Neuron (in vitro differentiated cells): ENCODE measurements around the gene CDH4.

Experiments used
- H2AFZ ChIP-seq: one replicate; pipeline ENCODE4 v1.6.1; 2013; ENCODE audit warnings: low read depth, mild to moderate bottlenecking, inconsistent platforms, low read length, moderate library complexity
- H3K27me3 ChIP-seq: one replicate; pipeline ENCODE4 v1.6.1; 2013; ENCODE audit warnings: low read length; ENCODE audit not compliant: insufficient read depth
- H3K36me3 ChIP-seq: one replicate; pipeline ENCODE4 v1.6.1; 2013; ENCODE audit warnings: low read length; ENCODE audit not compliant: insufficient read depth
- H3K4me1 ChIP-seq: one replicate; pipeline ENCODE4 v1.6.1; 2013; ENCODE audit warnings: low read length; ENCODE audit not compliant: insufficient read depth
- H3K4me3 ChIP-seq: 2 replicates; pipeline ENCODE4 v1.5.1; 2013; ENCODE audit warnings: mild to moderate bottlenecking, low read length, moderate library complexity
- H3K9me3 ChIP-seq: one replicate; pipeline ENCODE4 v1.6.1; 2013; ENCODE audit warnings: low read length

Gene CDH4

DNA sequence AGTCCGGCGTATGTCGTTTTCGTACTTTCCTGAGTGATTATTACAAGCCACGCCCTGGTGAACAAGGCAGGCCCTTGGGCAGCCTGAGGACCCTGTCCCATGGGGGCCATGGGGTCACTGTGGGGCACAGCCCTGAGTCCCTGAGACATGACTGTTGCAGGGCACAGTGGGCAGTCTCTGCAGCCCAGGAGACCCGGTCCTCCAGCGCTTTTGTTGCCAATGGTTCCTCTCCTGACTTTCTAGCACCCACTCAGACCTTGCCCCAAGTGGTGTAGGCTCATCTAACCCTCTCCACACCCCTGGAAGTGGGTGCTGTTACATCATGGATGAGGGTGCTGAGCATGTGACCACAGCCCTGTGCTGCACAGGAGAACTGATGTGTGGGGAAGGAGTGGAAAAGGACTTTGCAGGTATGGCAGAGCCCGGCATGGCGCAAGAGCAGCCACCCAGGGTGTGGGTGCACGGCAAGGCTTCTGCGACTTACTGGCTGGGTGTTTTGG, 494.1 kb downstream of the CDH4 start:
- Histone ChIP-seq H3K9me3 (peaks cover 6% of the 10 kb centered on the region), H3K27me3 (no peaks in the 10 kb centered on the region), H2AFZ (no peak overlapping the region), H3K36me3 (no peaks in the 10 kb centered on the region), H3K4me3 (no peak overlapping the region), H3K4me1 (no peaks in the 10 kb centered on the region)

DNA sequence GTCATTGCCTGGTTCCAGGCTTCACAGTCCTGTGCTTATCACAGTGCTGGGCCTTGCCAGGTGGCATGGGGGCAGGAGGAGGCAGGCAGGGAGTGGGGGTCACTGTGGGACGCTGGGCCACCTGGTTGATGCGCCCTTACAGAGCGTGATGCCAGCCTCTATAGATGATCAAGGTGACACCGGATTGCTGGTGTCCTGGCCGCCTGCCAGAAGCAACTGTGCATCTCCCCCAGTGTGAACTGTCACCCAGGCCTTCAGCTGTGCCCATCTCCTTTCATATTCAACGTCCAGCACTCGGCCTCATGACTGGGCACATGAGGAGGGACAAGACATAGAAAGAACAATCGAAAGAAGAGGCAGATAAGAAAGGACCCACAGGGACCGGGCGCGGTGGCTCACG, 494.7 kb downstream of the CDH4 start:
- H3K4me3 ChIP-seq = no peak overlapping the region
- no peaks in the 10 kb centered on the region for H3K27me3 ChIP-seq
- H3K9me3 ChIP-seq = peaks cover 6% of the 10 kb centered on the region
- H2AFZ ChIP-seq = no peak overlapping the region
- H3K36me3 ChIP-seq = no peaks in the 10 kb centered on the region
- no peaks in the 10 kb centered on the region for H3K4me1 ChIP-seq

DNA sequence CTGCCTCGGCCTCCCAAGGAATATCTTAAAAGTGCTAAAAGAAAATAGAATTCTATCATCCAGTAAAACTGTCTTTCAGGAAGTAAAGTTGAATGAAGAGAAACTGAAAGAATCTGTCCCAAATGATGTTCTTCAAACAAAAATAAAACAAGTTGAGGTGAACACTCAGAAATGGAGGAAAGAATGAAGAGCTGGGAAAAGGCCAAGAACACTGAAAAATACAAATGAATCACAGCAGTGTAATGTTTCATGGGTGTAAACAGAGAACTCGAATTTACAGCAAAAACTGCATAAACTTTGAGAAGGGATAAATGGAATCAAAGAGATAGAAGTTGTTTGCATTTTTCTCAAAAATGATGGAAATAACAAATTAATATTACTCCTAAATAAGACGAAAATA, 496.3 kb downstream of the CDH4 start:
- peaks cover 6% of the 10 kb centered on the region for H3K9me3 ChIP-seq
- H3K36me3 ChIP-seq = no peaks in the 10 kb centered on the region
- no peak overlapping the region for H3K4me3 ChIP-seq
- H2AFZ ChIP-seq = no peak overlapping the region
- H3K4me1 ChIP-seq = peaks cover 5% of the 10 kb centered on the region
- no peaks in the 10 kb centered on the region for H3K27me3 ChIP-seq

DNA sequence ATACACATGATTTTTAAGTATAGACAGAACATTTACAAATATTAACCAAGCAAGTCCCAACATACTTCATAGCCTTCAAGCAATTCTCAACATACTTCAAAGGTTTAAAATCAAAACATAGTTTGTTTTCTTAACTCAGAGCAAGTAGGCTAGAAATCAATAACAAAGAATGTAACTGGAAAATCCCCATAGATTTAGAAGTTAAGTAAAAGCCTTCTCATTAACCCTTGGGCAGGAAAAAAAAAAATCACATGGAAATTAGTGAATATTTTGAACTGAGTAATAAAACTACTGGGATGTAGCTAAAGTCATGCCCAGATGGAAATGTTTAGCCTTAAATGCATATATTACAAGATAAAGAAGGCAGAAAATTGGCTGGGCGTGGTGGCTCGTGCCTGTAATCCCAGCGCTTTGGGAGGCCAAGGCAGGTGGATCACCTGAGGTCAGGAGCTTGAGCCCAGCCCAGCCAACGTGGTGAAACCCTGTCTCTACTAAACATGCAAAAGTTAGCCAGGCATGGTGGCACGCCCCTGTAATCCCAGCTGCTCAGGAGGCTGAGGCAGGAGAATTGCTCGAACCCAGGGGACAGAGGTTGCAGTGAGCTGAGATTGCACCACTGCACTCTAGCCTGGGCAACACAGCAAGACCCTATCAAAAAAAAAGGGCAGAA, 497.5 kb downstream of the CDH4 start:
- Histone ChIP-seq H3K27me3 (no peaks in the 10 kb centered on the region), H2AFZ (no peak overlapping the region), H3K9me3 (peaks cover 6% of the 10 kb centered on the region), H3K4me1 (peaks cover 10% of the 10 kb centered on the region), H3K36me3 (no peaks in the 10 kb centered on the region), H3K4me3 (no peak overlapping the region)

DNA sequence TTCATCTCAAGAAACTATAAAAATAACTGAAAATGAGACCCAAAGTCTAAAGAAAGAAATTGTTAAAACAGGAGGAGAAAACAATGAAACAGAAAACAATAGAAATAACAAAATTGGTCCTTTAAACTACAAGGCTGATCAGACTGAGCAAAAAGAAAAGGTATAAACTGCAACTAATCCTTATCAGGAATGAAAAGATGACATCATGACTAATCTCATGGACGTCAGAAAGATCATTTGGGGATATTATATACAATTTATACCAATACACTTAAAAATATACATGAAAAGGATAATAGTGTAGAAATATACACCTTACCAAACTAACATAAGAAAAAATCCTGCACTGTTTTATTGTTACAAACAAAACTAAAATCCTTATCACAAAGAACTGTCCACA, 498.0 kb downstream of the CDH4 start:
- peaks cover 3% of the 10 kb centered on the region for H3K9me3 ChIP-seq
- no peaks in the 10 kb centered on the region for H3K36me3 ChIP-seq
- peaks cover 10% of the 10 kb centered on the region for H3K4me1 ChIP-seq
- no peaks in the 10 kb centered on the region for H3K27me3 ChIP-seq
- H3K4me3 ChIP-seq = no peak overlapping the region
- no peak overlapping the region for H2AFZ ChIP-seq

DNA sequence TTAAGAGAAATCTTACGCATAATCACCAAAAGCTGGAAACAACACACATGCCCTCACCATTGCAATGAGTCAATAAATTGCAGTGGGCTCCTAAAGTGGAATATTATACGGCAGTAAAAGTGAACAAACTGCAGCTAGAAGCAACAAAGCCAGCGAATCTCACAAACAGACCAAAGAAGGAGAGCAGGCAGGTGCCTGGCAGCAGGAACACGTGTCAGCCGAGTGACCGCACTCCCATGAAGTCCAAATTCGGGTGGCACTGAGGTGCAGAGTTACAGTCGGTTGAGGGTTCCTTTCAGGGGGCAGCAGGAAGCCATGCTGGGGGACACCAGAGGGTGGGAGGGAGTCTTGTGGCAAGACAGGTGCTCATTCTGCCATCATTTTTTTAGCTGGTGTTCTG, 500.5 kb downstream of the CDH4 start:
- peaks cover 10% of the 10 kb centered on the region for H3K4me1 ChIP-seq
- H3K4me3 ChIP-seq = no peak overlapping the region
- no peaks in the 10 kb centered on the region for H3K36me3 ChIP-seq
- no peaks in the 10 kb centered on the region for H3K27me3 ChIP-seq
- H3K9me3 ChIP-seq = no peaks in the 10 kb centered on the region
- no peak overlapping the region for H2AFZ ChIP-seq

DNA sequence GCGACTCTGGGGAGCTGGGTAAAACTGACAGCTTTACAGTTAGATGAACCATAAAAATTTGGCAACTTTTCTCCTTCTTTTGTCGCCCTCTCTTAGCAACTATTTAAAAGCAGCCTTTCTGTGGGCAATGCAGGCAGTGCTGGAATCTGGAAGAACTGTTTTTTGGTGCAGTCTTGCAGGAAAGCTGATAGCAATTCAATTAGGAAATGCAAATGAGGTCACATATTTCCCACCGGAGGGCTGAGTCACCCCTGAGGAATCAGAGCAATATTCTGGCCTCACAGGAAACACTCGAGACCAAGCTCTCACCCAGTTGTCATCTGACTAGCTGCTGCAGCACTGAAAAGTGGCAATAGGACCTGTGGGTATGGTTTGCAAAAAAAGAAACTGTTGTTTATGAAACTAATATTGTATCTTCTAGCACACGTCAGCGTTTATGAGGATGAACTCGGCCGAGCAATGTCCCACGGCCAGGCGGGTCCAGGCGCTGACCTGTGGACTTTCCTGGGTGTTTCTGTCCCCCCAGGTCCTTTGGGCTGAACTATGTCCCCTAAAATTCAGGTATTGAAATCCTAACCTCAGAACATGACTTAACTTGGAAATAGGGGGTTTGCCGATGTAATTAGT, 501.4 kb downstream of the CDH4 start:
- no peak overlapping the region for H3K4me3 ChIP-seq
- no peaks in the 10 kb centered on the region for H3K36me3 ChIP-seq

DNA sequence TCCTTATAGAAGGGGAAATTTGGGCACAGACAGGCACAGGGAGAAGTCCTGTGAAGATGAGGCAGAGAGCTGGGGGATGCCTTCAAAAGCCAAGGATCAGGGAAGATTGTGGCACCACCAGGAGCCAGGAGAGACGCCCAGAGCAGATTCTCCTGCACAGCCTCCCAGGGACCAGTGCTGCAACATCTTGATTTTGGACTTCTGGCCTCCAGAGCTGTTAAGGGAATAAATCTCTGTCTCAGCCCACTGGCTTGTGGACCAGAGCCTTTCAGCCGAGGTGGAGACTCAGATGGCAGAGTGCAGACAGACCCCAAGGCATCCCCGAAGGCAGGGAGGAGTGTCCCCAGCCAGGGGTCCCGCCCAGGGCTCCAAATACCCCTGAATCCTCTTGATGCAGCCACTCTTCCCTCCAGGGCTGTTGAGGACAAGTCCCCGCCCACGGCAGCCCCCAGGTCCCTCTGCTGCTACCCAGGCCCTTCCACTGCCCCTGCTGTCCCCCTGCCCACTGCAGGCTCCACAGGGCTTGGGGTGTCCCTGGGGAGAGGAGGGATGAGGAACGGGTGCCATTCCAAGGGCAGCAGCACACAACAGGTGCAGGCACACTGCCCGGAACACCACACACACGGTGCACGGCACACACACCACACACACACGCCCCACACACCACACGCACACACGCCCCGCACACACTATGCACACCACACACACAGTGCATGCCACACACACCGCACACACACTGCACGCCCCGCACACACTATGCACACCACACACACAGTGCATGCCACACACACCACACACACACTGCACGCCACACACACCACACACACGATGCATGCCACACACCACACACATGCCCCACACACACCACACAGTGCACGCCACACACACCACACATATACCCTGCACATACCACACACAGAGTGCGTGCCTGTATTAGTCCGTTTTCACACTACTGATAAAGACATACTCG, 502.2 kb downstream of the CDH4 start:
- no peak overlapping the region for H3K4me3 ChIP-seq
- no peak overlapping the region for H2AFZ ChIP-seq
- no peaks in the 10 kb centered on the region for H3K9me3 ChIP-seq
- peaks cover 10% of the 10 kb centered on the region for H3K4me1 ChIP-seq
- H3K27me3 ChIP-seq = no peaks in the 10 kb centered on the region
- H3K36me3 ChIP-seq = no peaks in the 10 kb centered on the region

More for the DNA sequence above, 501.4 kb downstream of the CDH4 start:
- H3K27me3 ChIP-seq = no peaks in the 10 kb centered on the region
- H3K9me3 ChIP-seq = no peaks in the 10 kb centered on the region
- peaks cover 10% of the 10 kb centered on the region for H3K4me1 ChIP-seq
- H2AFZ ChIP-seq = no peak overlapping the region

DNA sequence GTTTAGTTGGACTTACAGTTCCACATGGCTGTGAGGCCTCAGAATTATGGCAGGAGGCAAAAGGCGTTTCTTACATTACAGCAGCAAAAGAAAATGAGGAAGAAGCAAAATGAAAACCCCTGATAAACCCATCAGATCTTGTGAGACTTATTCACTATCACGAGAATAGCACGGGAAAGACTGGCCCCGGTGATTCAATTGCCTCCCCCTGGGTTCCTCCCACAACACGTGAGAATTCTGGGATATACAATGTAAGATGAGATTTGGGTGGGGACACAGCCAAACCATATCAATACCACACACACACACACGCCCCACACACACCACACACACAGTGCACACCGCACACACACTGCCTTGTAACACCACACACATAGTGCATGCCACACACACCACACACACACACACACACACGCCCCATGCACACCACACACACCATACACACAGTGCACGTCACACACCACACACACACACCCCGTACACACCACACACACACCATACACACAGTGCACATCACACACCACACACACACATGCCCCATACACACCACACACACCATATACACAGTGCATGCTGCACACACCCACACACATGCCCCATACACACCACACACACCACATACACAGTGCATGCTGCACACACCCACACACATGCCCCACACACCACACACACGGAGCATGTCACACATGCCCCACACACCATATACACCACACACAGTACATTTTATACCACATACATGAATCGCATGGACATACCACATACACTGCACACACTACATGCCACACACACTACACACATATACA, 503.1 kb downstream of the CDH4 start:
- Histone ChIP-seq H3K4me1 (peaks cover 11% of the 10 kb centered on the region), H3K4me3 (no peak overlapping the region), H2AFZ (no peak overlapping the region), H3K9me3 (no peaks in the 10 kb centered on the region), H3K36me3 (no peaks in the 10 kb centered on the region), H3K27me3 (no peaks in the 10 kb centered on the region)

DNA sequence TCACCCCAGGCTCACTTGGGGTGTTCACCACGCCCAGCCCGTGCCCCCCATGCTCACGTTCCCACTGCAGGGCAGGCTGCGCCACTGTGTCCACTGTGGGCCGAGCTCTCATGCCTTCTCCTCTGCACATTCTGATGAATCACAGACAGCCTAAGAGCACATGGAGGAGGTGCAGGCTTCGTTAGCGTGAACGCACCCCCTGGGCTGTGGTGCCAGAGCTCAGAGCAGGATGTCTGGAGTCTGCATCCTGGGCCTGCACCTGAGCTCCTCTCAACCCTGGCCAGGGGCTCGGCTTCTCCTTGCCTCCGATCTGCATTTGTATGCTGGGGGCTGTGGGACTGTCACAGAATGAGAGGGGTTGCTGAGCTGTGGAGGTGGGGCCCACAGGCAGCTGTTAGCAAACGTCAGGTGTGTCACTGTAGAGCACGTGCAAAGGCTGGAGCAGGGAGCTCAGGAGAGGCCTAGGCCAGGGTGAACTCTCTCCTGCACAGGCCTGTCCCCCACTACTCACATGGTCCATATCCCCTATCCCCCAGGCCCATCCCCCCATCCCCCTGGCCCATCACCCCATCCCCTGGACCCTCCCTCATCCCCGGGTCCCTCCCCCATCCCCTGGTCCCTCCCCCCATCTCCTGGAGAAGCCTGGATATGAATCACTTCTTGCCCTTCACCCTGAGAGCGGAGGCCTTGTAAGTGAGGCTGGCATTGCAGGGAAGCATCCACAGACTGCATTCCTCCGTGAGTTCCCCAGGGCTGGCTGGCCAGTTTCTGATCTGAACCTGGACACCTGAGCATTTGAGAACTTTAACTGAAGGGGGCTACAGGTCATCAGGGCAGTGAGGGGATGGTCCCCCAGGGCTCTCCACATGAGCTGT, 504.1 kb downstream of the CDH4 start:
- Histone ChIP-seq H2AFZ (no peak overlapping the region), H3K9me3 (no peaks in the 10 kb centered on the region), H3K27me3 (no peaks in the 10 kb centered on the region), H3K4me3 (no peak overlapping the region), H3K4me1 (peaks cover 20% of the 10 kb centered on the region), H3K36me3 (no peaks in the 10 kb centered on the region)

DNA sequence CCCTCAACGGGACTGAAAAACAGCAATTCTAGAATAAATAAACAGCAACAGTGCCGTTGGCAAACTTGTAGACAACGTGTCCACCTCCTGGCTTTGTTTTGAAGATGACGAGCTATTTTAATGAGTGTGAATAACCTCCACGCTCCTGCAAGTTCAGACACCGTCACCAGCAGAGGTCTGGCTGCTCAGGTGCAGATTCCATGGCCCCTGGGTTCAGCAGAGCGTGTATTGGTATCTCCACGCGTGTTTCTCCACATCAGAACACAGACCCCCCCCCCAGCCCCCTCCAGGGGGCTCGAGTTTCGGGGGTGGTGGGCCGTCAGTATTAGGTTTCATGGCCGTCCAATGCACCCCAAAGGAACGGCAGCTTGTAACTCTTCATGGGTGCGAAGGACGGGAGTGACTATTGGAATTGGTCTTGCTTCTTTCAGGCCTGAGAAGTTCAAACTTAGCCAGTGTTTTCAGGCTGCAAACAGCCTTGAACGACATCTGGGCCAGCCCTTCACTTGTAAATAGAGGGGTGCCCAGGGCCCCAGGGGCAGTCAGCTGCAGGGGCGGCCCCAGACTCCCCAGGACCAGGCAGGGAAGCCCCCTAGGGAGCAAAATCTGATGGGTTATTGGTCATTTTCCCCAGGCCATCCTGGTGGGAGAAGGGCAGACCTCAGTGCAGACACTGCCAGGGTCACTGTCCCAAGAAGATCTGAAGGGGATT, 505.1 kb downstream of the CDH4 start:
- no peaks in the 10 kb centered on the region for H3K9me3 ChIP-seq
- no peaks in the 10 kb centered on the region for H3K36me3 ChIP-seq
- no peaks in the 10 kb centered on the region for H3K27me3 ChIP-seq
- H3K4me1 ChIP-seq = peaks cover 21% of the 10 kb centered on the region
- no peak overlapping the region for H3K4me3 ChIP-seq
- H2AFZ ChIP-seq = no peak overlapping the region
